Panc1 (cell line): ENCODE measurements around the gene TOP2A. TPM values are rescaled to one million over a fixed set of nuclear protein-coding genes. Genes with fewer than 3 reads are reported as not detected.

Source experiments
- ATAC-seq: fragments of 200-7000 bp; cut with Tn5 transposase; 2 replicates; pipeline ENCODE4 v1.9.1; 2020; ENCODE audit warnings: mild to moderate bottlenecking, moderate library complexity
- BruUV-seq: library from RNA; stranded (reverse); fragments of 400-500 nt; replicated peaks from 2 replicates; lab custom pipeline; 2021; lab: Mats Ljungman, UMichigan
- CTCF ChIA-PET: fragments of 300-600 bp; sonication (Branson Sonifier 250); formaldehyde crosslinking; loops from one replicate; lab custom pipeline; 2022; ENCODE audit warnings: antibody characterized with exemption; lab: Charles Lee
- POLR2A ChIA-PET: fragments of 300-600 bp; sonication (Branson Sonifier 250); formaldehyde crosslinking; loops from one replicate; lab custom pipeline; 2022; ENCODE audit warnings: antibody characterized with exemption; lab: Charles Lee
- DNase-seq: peaks from one replicate; pipeline ENCODE4 v3.0.0-alpha.2; 2010; ENCODE audit warnings: low read depth, low spot score
- H3K27ac ChIP-seq: 2 replicates; pipeline ENCODE4 v1.5.1; 2011; ENCODE audit warnings: mild to moderate bottlenecking, low read length, inconsistent platforms
- H3K27me3 ChIP-seq: fragments of 200-500 bp; sonication (Bioruptor generic); 2 replicates; pipeline ENCODE4 v1.6.0; 2014; ENCODE audit warnings: low read length, inconsistent platforms; ENCODE audit not compliant: control insufficient read depth, insufficient read depth
- H3K36me3 ChIP-seq: fragments of 200-500 bp; sonication (Bioruptor generic); 2 replicates; pipeline ENCODE4 v1.5.1; 2014; ENCODE audit warnings: inconsistent platforms, mild to moderate bottlenecking, low read length, moderate library complexity; ENCODE audit not compliant: control insufficient read depth, insufficient read depth
- H3K4me1 ChIP-seq: 2 replicates; pipeline ENCODE4 v1.5.1; 2011; ENCODE audit warnings: inconsistent platforms, mild to moderate bottlenecking, low read length, moderate library complexity; ENCODE audit not compliant: control insufficient read depth, insufficient read depth
- H3K4me3 ChIP-seq, 2 experiments: 2 replicates each; pipeline ENCODE4 v1.5.1; 2011 to 2012; ENCODE audit warnings: low read depth in 2 of 2, low read length in 2 of 2, mild to moderate bottlenecking in 2 of 2, inconsistent platforms in 1 of 2, moderate library complexity in 1 of 2
- H3K9me3 ChIP-seq: fragments of 200-500 bp; sonication (Bioruptor generic); 2 replicates; pipeline ENCODE4 v1.5.1; 2014; ENCODE audit warnings: low read depth, mild to moderate bottlenecking, inconsistent platforms, low read length, moderate library complexity; ENCODE audit not compliant: control insufficient read depth, insufficient read depth
- POLR2AphosphoS5 ChIP-seq: IDR thresholded peaks from 2 replicates; pipeline ENCODE4 v1.6.1; 2012; ENCODE audit warnings: mild to moderate bottlenecking, low read depth, low read length, moderate library complexity
- SIN3A ChIP-seq: IDR thresholded peaks from 2 replicates; pipeline ENCODE4 v1.6.1; 2012; ENCODE audit warnings: low read depth, mild to moderate bottlenecking, low read length, moderate library complexity, borderline replicate concordance; ENCODE audit not compliant: insufficient read depth
- TCF7L2 ChIP-seq: IDR thresholded peaks from 2 replicates; pipeline ENCODE4 v1.6.1; 2011; ENCODE audit warnings: mild to moderate bottlenecking, low read depth, low read length, inconsistent platforms
- in situ Hi-C: cut with HindIII; loops from 2 replicates; pipeline ENCODE4 v1.10.0; 2016; ENCODE audit warnings: low sequenced_read_pairs, low pct_unique_long_range_greater_than_20kb
- intact Hi-C: fragments of 100-400 bp; cut with micrococcal nuclease; formaldehyde crosslinking; loops from one replicate; pipeline ENCODE4 v1.10.0; 2022; ENCODE audit not compliant: unreplicated experiment
- total RNA-seq: library from RNA; stranded (reverse); gene quantifications from one replicate; pipeline ENCODE4 v1.2.1, GENCODE V29; 2021; ENCODE audit not compliant: unreplicated experiment
- TF ChIP-seq, protein P1 (sequence below): fragments of 450-650 bp; IDR thresholded peaks from 2 replicates; pipeline ENCODE4 v1.5.1; 2017; ENCODE audit warnings: mild to moderate bottlenecking
- TF ChIP-seq, protein P2 (sequence below), 2 experiments: IDR thresholded peaks; 2 replicates each; pipeline ENCODE4 v1.6.1; 2011 to 2012; ENCODE audit warnings: low read depth in 2 of 2, control low read depth in 1 of 2, low read length in 1 of 2, mild to moderate bottlenecking in 1 of 2, moderate library complexity in 1 of 2; ENCODE audit not compliant: insufficient read depth in 1 of 2

Gene TOP2A
- total RNA-seq, 1 experiment from 2014 or later, result 230 TPM

DNA sequence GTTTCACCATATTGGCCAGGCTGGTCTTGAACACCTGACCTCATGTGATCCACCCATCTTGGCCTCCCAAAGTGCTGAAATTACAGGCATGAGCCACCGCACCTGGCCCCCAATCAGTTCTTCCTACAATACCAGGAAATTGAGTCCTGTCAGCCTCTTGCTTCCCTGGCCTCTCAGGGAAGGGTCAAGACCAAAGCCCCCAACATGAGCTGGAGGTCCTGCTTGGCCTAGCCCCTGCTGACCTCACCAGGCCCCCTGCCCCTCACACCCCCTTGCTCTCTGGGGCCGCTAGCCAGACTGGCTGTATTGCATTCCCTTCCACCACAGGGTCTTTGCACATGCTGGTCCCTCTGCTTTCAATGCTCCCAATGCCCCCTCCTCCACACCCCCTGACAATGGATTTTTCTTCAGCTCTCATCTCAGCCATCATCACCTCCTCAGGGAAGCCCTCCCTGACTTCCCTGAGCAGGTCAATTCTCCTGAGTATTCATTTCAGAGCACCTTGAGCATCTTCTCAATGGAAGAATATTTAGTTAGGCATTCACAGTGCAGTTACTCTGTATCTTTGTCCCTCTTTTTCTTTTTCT is 49.7 kb upstream of the TOP2A start:
- POLR2A ChIA-PET, result interaction anchor here (0.7 kb wide), 1 partner anchor 11 kb away, joined by 3 read pairs; no protein-coding TSS in a partner anchor

DNA sequence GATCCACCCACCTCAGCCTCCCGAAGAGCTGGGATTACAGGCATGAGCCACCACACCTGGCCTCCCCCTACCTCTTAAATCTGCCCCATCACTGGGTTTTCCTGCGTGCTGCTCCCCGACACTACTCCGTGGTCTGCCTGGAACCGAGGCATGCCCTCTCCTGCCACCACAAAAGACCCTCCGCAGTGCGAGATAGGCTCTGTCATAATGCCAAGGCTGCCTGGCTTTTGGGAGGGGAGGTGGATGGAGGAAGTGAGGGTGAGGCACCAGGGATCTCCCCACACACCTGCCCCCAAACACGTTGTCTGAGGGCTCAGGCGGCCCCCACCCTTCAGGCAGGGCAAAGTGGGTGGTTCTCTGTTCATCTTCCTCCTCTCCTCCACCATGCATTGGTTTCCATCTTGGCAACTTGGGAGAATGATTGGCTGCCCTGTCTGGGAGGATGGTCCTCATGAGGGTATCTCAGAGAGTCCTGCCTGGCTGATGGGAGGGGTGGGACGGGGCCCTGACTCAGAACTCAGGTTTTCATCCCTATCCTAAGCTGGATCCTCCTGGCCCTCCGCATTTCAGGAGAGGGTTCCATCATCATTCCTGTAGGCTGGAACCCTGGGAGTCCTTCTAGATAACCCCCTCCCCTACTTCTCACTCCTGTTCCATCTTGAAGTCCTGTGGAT is 48.7 kb upstream of the TOP2A start:
- no peak for DNase-seq

More for the DNA sequence above, 49.7 kb upstream of the TOP2A start:
- H3K9me3 ChIP-seq, result no peaks in the 10 kb centered on the region
- BruUV-seq, result no TSS peak
- in situ Hi-C loops, result no loop called here
- intact Hi-C loops, result no loop called here
- H3K27ac ChIP-seq, result no peak overlapping the region
- no peaks in the 10 kb centered on the region for H3K36me3 ChIP-seq
- TF ChIP-seq, protein P1, sequence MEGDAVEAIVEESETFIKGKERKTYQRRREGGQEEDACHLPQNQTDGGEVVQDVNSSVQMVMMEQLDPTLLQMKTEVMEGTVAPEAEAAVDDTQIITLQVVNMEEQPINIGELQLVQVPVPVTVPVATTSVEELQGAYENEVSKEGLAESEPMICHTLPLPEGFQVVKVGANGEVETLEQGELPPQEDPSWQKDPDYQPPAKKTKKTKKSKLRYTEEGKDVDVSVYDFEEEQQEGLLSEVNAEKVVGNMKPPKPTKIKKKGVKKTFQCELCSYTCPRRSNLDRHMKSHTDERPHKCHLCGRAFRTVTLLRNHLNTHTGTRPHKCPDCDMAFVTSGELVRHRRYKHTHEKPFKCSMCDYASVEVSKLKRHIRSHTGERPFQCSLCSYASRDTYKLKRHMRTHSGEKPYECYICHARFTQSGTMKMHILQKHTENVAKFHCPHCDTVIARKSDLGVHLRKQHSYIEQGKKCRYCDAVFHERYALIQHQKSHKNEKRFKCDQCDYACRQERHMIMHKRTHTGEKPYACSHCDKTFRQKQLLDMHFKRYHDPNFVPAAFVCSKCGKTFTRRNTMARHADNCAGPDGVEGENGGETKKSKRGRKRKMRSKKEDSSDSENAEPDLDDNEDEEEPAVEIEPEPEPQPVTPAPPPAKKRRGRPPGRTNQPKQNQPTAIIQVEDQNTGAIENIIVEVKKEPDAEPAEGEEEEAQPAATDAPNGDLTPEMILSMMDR, result no peak
- no peak for TF ChIP-seq POLR2AphosphoS5
- no peak for TF ChIP-seq SIN3A
- H3K4me1 ChIP-seq, result no peaks in the 10 kb centered on the region
- CTCF ChIA-PET, result interaction anchor here (1.3 kb wide), 1 partner anchor 9 kb away, joined by 7 read pairs; no protein-coding TSS in a partner anchor
- no peak overlapping the region for H3K4me3 ChIP-seq
- DNase-seq (no peak), ATAC-seq (no peak)
- no peaks in the 10 kb centered on the region for H3K27me3 ChIP-seq

More for the DNA sequence above, 48.7 kb upstream of the TOP2A start:
- no peak for ATAC-seq
- POLR2A ChIA-PET, result no interaction called here
- H3K9me3 ChIP-seq, result no peaks in the 10 kb centered on the region
- in situ Hi-C loops, result no loop called here
- CTCF ChIA-PET, result interaction anchor here (0.6 to 1.3 kb wide), 2 partner anchors 9 to 66 kb away, joined by 3 to 7 read pairs; no protein-coding TSS in a partner anchor
- no peak overlapping the region for H3K4me3 ChIP-seq
- no peaks in the 10 kb centered on the region for H3K27me3 ChIP-seq
- H3K27ac ChIP-seq, result no peak overlapping the region
- no TSS peak for BruUV-seq
- H3K36me3 ChIP-seq, result no peaks in the 10 kb centered on the region
- H3K4me1 ChIP-seq, result no peaks in the 10 kb centered on the region
- TF ChIP-seq SIN3A (no peak), TCF7L2 (no peak), POLR2AphosphoS5 (no peak)
- TF ChIP-seq, protein P2, sequence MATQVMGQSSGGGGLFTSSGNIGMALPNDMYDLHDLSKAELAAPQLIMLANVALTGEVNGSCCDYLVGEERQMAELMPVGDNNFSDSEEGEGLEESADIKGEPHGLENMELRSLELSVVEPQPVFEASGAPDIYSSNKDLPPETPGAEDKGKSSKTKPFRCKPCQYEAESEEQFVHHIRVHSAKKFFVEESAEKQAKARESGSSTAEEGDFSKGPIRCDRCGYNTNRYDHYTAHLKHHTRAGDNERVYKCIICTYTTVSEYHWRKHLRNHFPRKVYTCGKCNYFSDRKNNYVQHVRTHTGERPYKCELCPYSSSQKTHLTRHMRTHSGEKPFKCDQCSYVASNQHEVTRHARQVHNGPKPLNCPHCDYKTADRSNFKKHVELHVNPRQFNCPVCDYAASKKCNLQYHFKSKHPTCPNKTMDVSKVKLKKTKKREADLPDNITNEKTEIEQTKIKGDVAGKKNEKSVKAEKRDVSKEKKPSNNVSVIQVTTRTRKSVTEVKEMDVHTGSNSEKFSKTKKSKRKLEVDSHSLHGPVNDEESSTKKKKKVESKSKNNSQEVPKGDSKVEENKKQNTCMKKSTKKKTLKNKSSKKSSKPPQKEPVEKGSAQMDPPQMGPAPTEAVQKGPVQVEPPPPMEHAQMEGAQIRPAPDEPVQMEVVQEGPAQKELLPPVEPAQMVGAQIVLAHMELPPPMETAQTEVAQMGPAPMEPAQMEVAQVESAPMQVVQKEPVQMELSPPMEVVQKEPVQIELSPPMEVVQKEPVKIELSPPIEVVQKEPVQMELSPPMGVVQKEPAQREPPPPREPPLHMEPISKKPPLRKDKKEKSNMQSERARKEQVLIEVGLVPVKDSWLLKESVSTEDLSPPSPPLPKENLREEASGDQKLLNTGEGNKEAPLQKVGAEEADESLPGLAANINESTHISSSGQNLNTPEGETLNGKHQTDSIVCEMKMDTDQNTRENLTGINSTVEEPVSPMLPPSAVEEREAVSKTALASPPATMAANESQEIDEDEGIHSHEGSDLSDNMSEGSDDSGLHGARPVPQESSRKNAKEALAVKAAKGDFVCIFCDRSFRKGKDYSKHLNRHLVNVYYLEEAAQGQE (IDR thresholded peaks at IDR 0.05; ENCODE audit: insufficient read depth in 1 of 2, low read depth in 2 of 2, low read length in 1 of 2), result no peak
- TF ChIP-seq, protein P1, result no peak
- intact Hi-C loops, result no loop called here
